ENCODE data around the gene PLCXD3. TPM values are rescaled to one million over a fixed set of nuclear protein-coding genes. Genes with fewer than 3 reads are reported as not detected.

PLCXD3 gene
- total and polyA plus RNA-seq, 9 of the 15 experiments (the other 6 are each of a cell fraction or from before 2014, with no cell fraction given): not detected

- BruUV-seq (replicated peaks): no TSS peak
- intact Hi-C loops (cut with micrococcal nuclease) (no loop called here), in situ Hi-C loops (cut with MboI) (no loop called here)
- FAIRE-seq: no peak
- POLR2A ChIA-PET: no interaction called here
- H3K4me2 ChIP-seq (ENCODE audit: insufficient read depth, low read length): no peak overlapping the region
- no peaks in the 10 kb centered on the region for H3K9me3 ChIP-seq (replicated peaks; ENCODE audit: control insufficient read depth, insufficient read depth, low read depth, low read length)
- H2AFZ ChIP-seq (ENCODE audit: low read depth, low read length): no peak overlapping the region
- ATAC-seq: no peak
- TF ChIP-seq MYNN (IDR thresholded peaks at IDR 0.05): no peak
- no peak for TF ChIP-seq MYNN (CRISPR knock-in tag; IDR thresholded peaks at IDR 0.05)
- no peak for TF ChIP-seq BRD9 (IDR thresholded peaks at IDR 0.05; ENCODE audit: low read depth, partially characterized antibody)
- TF ChIP-seq ETV5 (CRISPR knock-in tag; IDR thresholded peaks at IDR 0.05; ENCODE audit: low read depth): no peak
- no peak for TF ChIP-seq SP2 (IDR thresholded peaks at IDR 0.05; ENCODE audit: extremely low read depth, low read depth, low read length, poor library complexity, severe bottlenecking)
- no peak for TF ChIP-seq SREBF2 (CRISPR knock-in tag; IDR thresholded peaks at IDR 0.05)
- no peak for TF ChIP-seq CTBP1 (IDR thresholded peaks at IDR 0.05; ENCODE audit: borderline replicate concordance)
- TF ChIP-seq SFPQ (IDR thresholded peaks at IDR 0.05; ENCODE audit: low read depth, low read length): no peak
- 0% methylated on average over 1 of the region's 1 CpG for WGBS (ENCODE audit: insufficient coverage, low coverage, missing lambda C conversion rate)
- no peaks in the 10 kb centered on the region for H3K4me1 ChIP-seq (replicated peaks in 1 of 2; ENCODE audit: control insufficient read depth in 2 of 2, insufficient read depth in 2 of 2, low read length in 2 of 2)
- H3K4me3 ChIP-seq: no peak overlapping the region
- H3K27ac ChIP-seq (ENCODE audit: extremely low read depth, low read depth, low read length): no peak overlapping the region
- H3K79me2 ChIP-seq (ENCODE audit: control insufficient read depth, insufficient read depth, low read length): no peaks in the 10 kb centered on the region
- H4K20me1 ChIP-seq (replicated peaks; ENCODE audit: control insufficient read depth, insufficient read depth, low read length): no peaks in the 10 kb centered on the region
- H3K9me1 ChIP-seq (ENCODE audit: control insufficient read depth, insufficient read depth, low read length): no peaks in the 10 kb centered on the region
- CTCF ChIA-PET (ENCODE audit: low intra/inter-chr PET ratio): no interaction called here
- no peak overlapping the region for H3K9ac ChIP-seq (ENCODE audit: insufficient read depth in 1 of 2, low read depth in 2 of 2, low read length in 2 of 2)
- no peak for DNase-seq (ENCODE audit: extremely low read depth in 1 of 4, low spot score in 3 of 4)
- H3K36me3 ChIP-seq (ENCODE audit: control insufficient read depth, insufficient read depth, low read length): no peaks in the 10 kb centered on the region
- no peaks in the 10 kb centered on the region for H3K27me3 ChIP-seq (ENCODE audit: control insufficient read depth in 2 of 2, insufficient read depth in 2 of 2, low read length in 2 of 2)
Observed at GRCh38 chr5:41427505-41427904, 82.9 kb downstream of the PLCXD3 start.

All from K562 (cell line).